Sigmoid colon (tissue), 4 donors: ENCODE measurements around the gene ZNF512.

Source experiments
- CTCF ChIP-seq, 4 experiments: fragments of 450-650 bp in 3 of 4; fragments of 200-600 bp in 1 of 4; IDR thresholded peaks; one replicate each; pipeline ENCODE4 v1.5.1; 2016 to 2019; ENCODE audit warnings: antibody characterized with exemption in 4 of 4, mild to moderate bottlenecking in 3 of 4, moderate library complexity in 2 of 4
- EP300 ChIP-seq, 4 donors: sonication (generic); formaldehyde crosslinking; IDR thresholded peaks; one replicate each; pipeline ENCODE4 v1.6.1; 2017; ENCODE audit warnings: antibody characterized with exemption in 4 of 4

- TF ChIP-seq EP300 (IDR thresholded peaks at IDR 0.05) (no peak), CTCF (IDR thresholded peaks at IDR 0.05) (no peak)
These were observed 55.9 kb downstream of the ZNF512 start for GRCh38 chr2:27638709-27639108.
